ENCODE results near the gene PFKFB4. TPM values are rescaled to one million over a fixed set of nuclear protein-coding genes. Genes with fewer than 3 reads are reported as not detected.

PFKFB4 gene
- total and polyA plus RNA-seq, 2 of the 8 experiments (the other 6 are each of a cell fraction or from before 2014, with no cell fraction given): 10.7 to 20.1 TPM

DNA sequence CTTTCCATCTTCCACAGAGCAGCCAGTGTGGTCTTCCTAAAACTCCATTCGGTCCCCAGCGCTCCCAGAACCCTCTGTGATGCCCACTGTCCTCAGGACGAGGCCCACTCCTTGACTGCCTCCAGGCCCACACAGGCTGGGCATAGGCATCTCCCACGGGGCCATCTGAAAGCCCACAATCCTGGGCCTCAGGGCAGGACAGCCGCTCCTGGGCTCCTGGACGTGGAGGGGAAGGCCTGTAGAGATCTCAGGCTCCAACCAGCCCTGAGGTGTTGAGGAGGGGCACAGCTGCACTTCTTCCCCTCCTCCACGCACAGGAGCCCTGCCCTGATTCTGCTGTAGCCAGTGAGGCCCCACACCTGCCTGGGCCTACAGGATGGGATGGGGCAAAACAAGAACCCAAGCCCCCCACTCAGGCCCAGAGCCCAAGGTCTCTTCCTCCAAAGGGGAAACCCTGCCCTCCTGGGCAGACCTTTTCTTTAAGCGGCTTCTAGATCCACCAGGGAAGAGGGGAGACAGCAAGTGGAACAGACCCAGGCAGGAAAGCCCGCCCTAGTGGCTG is 78.6 kb downstream of the PFKFB4 start:
- Histone ChIP-seq H3K4me3 (ENCODE audit: extremely low read depth in 1 of 4, insufficient read depth in 2 of 4, low read depth in 3 of 4, low read length in 4 of 4) (no peak overlapping the region), H2BK12ac (ENCODE audit: low read depth, low read length) (peak overlapping the region; percentile 85; the same call in 1 of the 2 replicates), H4K8ac (ENCODE audit: extremely low read depth, insufficient read depth, low read length) (no peak overlapping the region), H2AK5ac (ENCODE audit: low read depth, low read length) (no peak overlapping the region; the same call in 1 of the 2 replicates), H3K9ac (replicated peaks in 1 of 4; ENCODE audit: extremely low read depth in 1 of 4, low read depth in 3 of 4, low read length in 3 of 4) (no peak overlapping the region), H3K79me2 (ENCODE audit: control insufficient read depth in 1 of 2, insufficient read depth in 2 of 2, low read length in 2 of 2) (no peaks in the 10 kb centered on the region), H3K27me3 (replicated peaks in 1 of 4; ENCODE audit: control insufficient read depth in 3 of 4, extremely low read depth in 1 of 4, insufficient read depth in 3 of 4, low read length in 3 of 4) (no peaks in the 10 kb centered on the region), H3K14ac (ENCODE audit: insufficient read length) (no peak overlapping the region), H3K4me1 (replicated peaks in 1 of 4; ENCODE audit: control insufficient read depth in 3 of 4, insufficient read depth in 4 of 4, low read length in 3 of 4) (peaks cover 0 to 21% (median 13%) of the 10 kb centered on the region in 4 experiments; a peak in 6 of 7 replicates), H3K27ac (ENCODE audit: low read depth, low read length) (no peak overlapping the region), H3K9me3 (ENCODE audit: insufficient read depth in 2 of 2, low read depth in 1 of 2, low read length in 1 of 2) (no peaks in the 10 kb centered on the region), H3K56ac (replicated peaks; ENCODE audit: insufficient read length, low read depth, low read length) (no peak overlapping the region), H3K23ac (ENCODE audit: insufficient read length) (no peak overlapping the region), H3K23me2 (ENCODE audit: low read depth, low read length) (no peaks in the 10 kb centered on the region; the same call in none of the 2 replicates), H4K91ac (replicated peaks; ENCODE audit: insufficient read length, low read length) (no peak overlapping the region), H4K20me1 (replicated peaks in 1 of 2; ENCODE audit: control insufficient read depth in 1 of 2, insufficient read depth in 2 of 2, low read length in 2 of 2) (no peaks in the 10 kb centered on the region), H3K36me3 (ENCODE audit: control insufficient read depth in 2 of 4, insufficient read depth in 4 of 4, low read length in 3 of 4) (no peaks in the 10 kb centered on the region), H2BK15ac (ENCODE audit: low read length) (peak overlapping the region; percentile 67; the same call in 1 of the 2 replicates), H3K18ac (ENCODE audit: extremely low read depth, low read length) (no peak overlapping the region), H2BK5ac (ENCODE audit: low read depth, low read length) (peak overlapping the region; percentile 27), H3K79me1 (ENCODE audit: low read depth, low read length) (no peaks in the 10 kb centered on the region), H4K5ac (ENCODE audit: insufficient read length, low read depth, low read length) (no peak overlapping the region), H2AFZ (ENCODE audit: low read length) (no peak overlapping the region), H3K4me2 (ENCODE audit: insufficient read depth in 1 of 2, low read depth in 2 of 2, low read length in 2 of 2) (no peak overlapping the region), H2BK120ac (replicated peaks; ENCODE audit: low read depth, low read length) (no peak overlapping the region), H2BK20ac (ENCODE audit: low read length) (0 out of 2 replicates have a peak overlapping the region, but pooled peaks have one; percentile 13), H3K4ac (replicated peaks; ENCODE audit: insufficient read length, low read depth, low read length) (no peak overlapping the region)
- POLR2A ChIA-PET (ENCODE audit: partially characterized antibody): interaction anchor here (0.9 to 7.6 kb wide), 3 partner anchors 10 to 158 kb away, joined by 3 to 83 read pairs (median 3); a partner anchor contains a TSS
- CTCF ChIA-PET (ENCODE audit: partially characterized antibody): interaction anchor here (1.0 to 21.5 kb wide), 6 partner anchors 13 to 77 kb away, joined by 3 to 251 read pairs (median 15); partner anchors contain the start of gene SHISA5
- WGBS, 2 experiments (ENCODE audit: extremely low coverage in 1 of 2, insufficient coverage in 1 of 2, insufficient read length in 1 of 2, insufficient replicate concordance in 2 of 2, low coverage in 1 of 2, low lambda C conversion rate in 2 of 2, missing lambda C conversion rate in 1 of 2): 94% methylated on average over 9 of the region's 9 CpGs; no CpG with 5 or more reads in 1 of the 2 experiments
- FAIRE-seq (no peak), DNase-seq (ENCODE audit: low read depth in 1 of 2, low spot score in 2 of 2) (no peak)
- TF ChIP-seq RFX5 (IDR thresholded peaks at IDR 0.05; ENCODE audit: borderline replicate concordance, low read depth, low read length): no peak
- TF ChIP-seq SP4 (IDR thresholded peaks at IDR 0.05; ENCODE audit: low read length): no peak
- no peak for TF ChIP-seq SP2 (IDR thresholded peaks at IDR 0.05; ENCODE audit: low read length)

Data from H1 (cell line).